Measurements from ENCODE around the gene FBN2. TPM values are rescaled to one million over a fixed set of nuclear protein-coding genes. Genes with fewer than 3 reads are reported as not detected.

The FBN2 gene
- total RNA-seq, 1 donor from 2014 or later: not detected

- intact Hi-C loops (cut with micrococcal nuclease): no loop called here
Measured at GRCh38 chr5:128318691-128319090, 219.4 kb downstream of the FBN2 start.

GRCh38 chr5:128317481-128317880, 220.6 kb downstream of the FBN2 start:
- intact Hi-C loops (cut with micrococcal nuclease): no loop called here

- intact Hi-C loops (cut with micrococcal nuclease): no loop called here
Measured at GRCh38 chr5:128315671-128316070, 222.4 kb downstream of the FBN2 start.

- intact Hi-C loops (cut with micrococcal nuclease): no loop called here
Measured at GRCh38 chr5:128305341-128305740, 232.7 kb downstream of the FBN2 start.

- intact Hi-C loops (cut with micrococcal nuclease): no loop called here
Measured at GRCh38 chr5:128304791-128305190, 233.3 kb downstream of the FBN2 start.

- intact Hi-C loops (cut with micrococcal nuclease): no loop called here
Measured at GRCh38 chr5:128304088-128304487, 234.0 kb downstream of the FBN2 start.

GRCh38 chr5:128303593-128303992, 234.5 kb downstream of the FBN2 start:
- intact Hi-C loops (cut with micrococcal nuclease): no loop called here

GRCh38 chr5:128300181-128300580, 237.9 kb downstream of the FBN2 start:
- intact Hi-C loops (cut with micrococcal nuclease): no loop called here

- intact Hi-C loops (cut with micrococcal nuclease): no loop called here
Measured at GRCh38 chr5:128290152-128290858, 247.7 kb downstream of the FBN2 start.

- intact Hi-C loops (cut with micrococcal nuclease): no loop called here
Measured at GRCh38 chr5:128287740-128288139, 250.3 kb downstream of the FBN2 start.

- intact Hi-C loops (cut with micrococcal nuclease): no loop called here
Measured at GRCh38 chr5:128284236-128284635, 253.8 kb downstream of the FBN2 start.

GRCh38 chr5:128279345-128279744, 258.7 kb downstream of the FBN2 start:
- intact Hi-C loops (cut with micrococcal nuclease): no loop called here

GRCh38 chr5:128276537-128277216, 261.4 kb downstream of the FBN2 start:
- intact Hi-C loops (cut with micrococcal nuclease): no loop called here

- intact Hi-C loops (cut with micrococcal nuclease): no loop called here
Measured at GRCh38 chr5:128274441-128274840, 263.6 kb downstream of the FBN2 start.

GRCh38 chr5:128273736-128274135, 264.3 kb downstream of the FBN2 start:
- intact Hi-C loops (cut with micrococcal nuclease): no loop called here

GRCh38 chr5:128271859-128272464, 266.1 kb downstream of the FBN2 start:
- intact Hi-C loops (cut with micrococcal nuclease): no loop called here

- intact Hi-C loops (cut with micrococcal nuclease): no loop called here
Measured at GRCh38 chr5:128271071-128271470, 267.0 kb downstream of the FBN2 start.

GRCh38 chr5:128264564-128265360, 273.3 kb downstream of the FBN2 start:
- intact Hi-C loops (cut with micrococcal nuclease): no loop called here

GRCh38 chr5:128263357-128263756, 274.7 kb downstream of the FBN2 start:
- intact Hi-C loops (cut with micrococcal nuclease): no loop called here

- intact Hi-C loops (cut with micrococcal nuclease): no loop called here
Measured at GRCh38 chr5:128262911-128263310, 275.1 kb downstream of the FBN2 start.

GRCh38 chr5:128259607-128260021, 278.4 kb downstream of the FBN2 start:
- intact Hi-C loops (cut with micrococcal nuclease): no loop called here

GRCh38 chr5:128258372-128258771, 279.7 kb downstream of the FBN2 start:
- intact Hi-C loops (cut with micrococcal nuclease): no loop called here
